Lung (tissue), 16 donors: ENCODE measurements around the gene HEPACAM2. TPM values are rescaled to one million over a fixed set of nuclear protein-coding genes. Genes with fewer than 3 reads are reported as not detected.

Source experiments
- ATAC-seq: fragments of 200-7000 bp; cut with Tn5 transposase; one replicate; pipeline ENCODE4 v1.9.1; 2020; ENCODE audit warnings: moderate number of reproducible peaks; ENCODE audit not compliant: insufficient read depth, low FRiP score
- DNase-seq, 3 donors: peaks; one replicate each; pipeline ENCODE4 v3.0.0-alpha.2; 2013 to 2017
- H3K27ac ChIP-seq, 2 donors: one replicate each; pipeline ENCODE4 v1.5.1; 2013; ENCODE audit warnings: mild to moderate bottlenecking in 2 of 2, moderate library complexity in 2 of 2, control low read depth in 1 of 2, inconsistent platforms in 1 of 2, low read depth in 1 of 2, low read length in 1 of 2
- H3K27me3 ChIP-seq, 3 donors: one replicate each; pipeline ENCODE4 v1.5.1; 2013; ENCODE audit warnings: low read length in 2 of 3; ENCODE audit not compliant: control insufficient read depth in 3 of 3, insufficient read depth in 3 of 3
- H3K36me3 ChIP-seq, 4 donors: one replicate each; pipeline ENCODE4 v1.5.1; 2013; ENCODE audit warnings: low read length in 4 of 4, mild to moderate bottlenecking in 1 of 4, moderate library complexity in 1 of 4; ENCODE audit not compliant: control insufficient read depth in 4 of 4, insufficient read depth in 4 of 4
- H3K4me1 ChIP-seq, 5 donors: one replicate each; pipeline ENCODE4 v1.5.1; 2013; ENCODE audit warnings: low read length in 5 of 5, mild to moderate bottlenecking in 2 of 5, moderate library complexity in 1 of 5; ENCODE audit not compliant: control insufficient read depth in 5 of 5, insufficient read depth in 5 of 5
- H3K4me3 ChIP-seq: one replicate; pipeline ENCODE4 v1.5.1; 2013; ENCODE audit warnings: mild to moderate bottlenecking, control low read depth, moderate library complexity
- H3K9ac ChIP-seq, 2 donors: one replicate each; pipeline ENCODE4 v1.5.1; 2013; ENCODE audit warnings: low read length in 2 of 2, control low read depth in 1 of 2; ENCODE audit not compliant: insufficient read depth in 1 of 2
- H3K9me3 ChIP-seq, 4 donors: one replicate each; pipeline ENCODE4 v1.5.1; 2013; ENCODE audit warnings: low read length in 3 of 4, mild to moderate bottlenecking in 1 of 4, moderate library complexity in 1 of 4; ENCODE audit not compliant: control insufficient read depth in 4 of 4, insufficient read depth in 3 of 4
- whole genome bisulfite sequencing, 2 donors: extraction: QIAGEN DNeasy Blood & Tissue Kit; methylation state at CpG; one replicate each; pipeline ENCODE4 v1.1.7; 2013; 5-methylcytosine and 5-hydroxymethylcytosine counted together
- long read RNA-seq, 5 donors: transcript quantifications; one replicate each; lab custom pipeline, GENCODE V29; 2026
- polyA plus RNA-seq, 2 donors: library from polyadenylated mRNA; stranded (reverse); fragments of 200-250 nt; gene quantifications; one replicate each; pipeline ENCODE4 v1.2.1, GENCODE V29; 2013
- total RNA-seq, 2 donors: library from RNA; depleted of rRNA in 1 of 2; stranded (reverse); fragments of >200 nt in 1 of 2; gene quantifications; one replicate each; pipeline ENCODE4 v1.2.1, GENCODE V29; 2014 to 2021
- TF ChIP-seq, protein P1 (sequence below): IDR thresholded peaks from 2 replicates; pipeline ENCODE4 v1.5.1; 2012; ENCODE audit warnings: mild to moderate bottlenecking; ENCODE audit errors: control extremely low read depth, extremely low read depth
- donor health status: control.
- donor health status: control.
- donor health status: Bipolar disorder and iron deficiency.
- donor health status: healthy.
- donor health status: DM: yes; HTN: yes; CAD: no.

HEPACAM2 gene
- total RNA-seq (1 to 10 TPM in 1 of 2 donors, under 1 TPM in 1; 0.46 to 2.2 TPM), polyA plus RNA-seq (under 1 TPM; 0.08 TPM)
- long read RNA-seq, donor 1, result 0 reads
- long read RNA-seq, donor 2, result 0 reads
- long read RNA-seq, donor 3, partial matches to known transcripts, result 0 of 1 reads
- long read RNA-seq, donor 3, other reads (novel, unspliced or antisense), result 0 of 1 reads
- long read RNA-seq, donor 4, result 0 reads
- long read RNA-seq, donor 5, result 0 reads

- no peak for ATAC-seq
Observed at GRCh38 chr7:93226310-93226709, at the start of gene HEPACAM2. Gene HEPACAM2, minus strand, starts transcription at chr7:93226469.

DNA sequence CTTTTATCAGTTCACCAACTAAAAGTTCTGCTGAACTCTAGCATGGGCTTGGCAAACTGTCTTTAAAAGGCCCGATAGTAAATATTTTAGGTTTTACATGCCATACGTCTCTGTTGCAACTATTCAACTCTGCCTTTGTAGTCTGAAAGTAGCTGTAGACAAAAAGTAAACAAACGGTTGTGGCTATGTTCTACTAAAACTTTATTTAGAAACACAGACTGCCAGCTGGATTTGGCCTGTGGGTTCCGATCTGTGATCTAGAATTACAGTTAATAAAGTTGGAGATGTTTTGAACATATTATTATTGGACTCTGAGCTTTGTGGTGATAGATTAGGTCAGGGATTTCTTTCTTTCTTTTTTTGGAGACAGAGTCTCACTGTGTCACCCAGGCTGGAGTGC, 39.0 kb upstream of the HEPACAM2 start:
- Histone ChIP-seq H3K4me3 (no peak overlapping the region), H3K9me3 (no peaks in the 10 kb centered on the region), H3K27ac (no peak overlapping the region), H3K4me1 (no peaks in the 10 kb centered on the region), H3K36me3 (peaks cover 0 to 8% (median 4%) of the 10 kb centered on the region in 4 donors), H3K9ac (no peak overlapping the region), H3K27me3 (no peaks in the 10 kb centered on the region)
- TF ChIP-seq, protein P1, sequence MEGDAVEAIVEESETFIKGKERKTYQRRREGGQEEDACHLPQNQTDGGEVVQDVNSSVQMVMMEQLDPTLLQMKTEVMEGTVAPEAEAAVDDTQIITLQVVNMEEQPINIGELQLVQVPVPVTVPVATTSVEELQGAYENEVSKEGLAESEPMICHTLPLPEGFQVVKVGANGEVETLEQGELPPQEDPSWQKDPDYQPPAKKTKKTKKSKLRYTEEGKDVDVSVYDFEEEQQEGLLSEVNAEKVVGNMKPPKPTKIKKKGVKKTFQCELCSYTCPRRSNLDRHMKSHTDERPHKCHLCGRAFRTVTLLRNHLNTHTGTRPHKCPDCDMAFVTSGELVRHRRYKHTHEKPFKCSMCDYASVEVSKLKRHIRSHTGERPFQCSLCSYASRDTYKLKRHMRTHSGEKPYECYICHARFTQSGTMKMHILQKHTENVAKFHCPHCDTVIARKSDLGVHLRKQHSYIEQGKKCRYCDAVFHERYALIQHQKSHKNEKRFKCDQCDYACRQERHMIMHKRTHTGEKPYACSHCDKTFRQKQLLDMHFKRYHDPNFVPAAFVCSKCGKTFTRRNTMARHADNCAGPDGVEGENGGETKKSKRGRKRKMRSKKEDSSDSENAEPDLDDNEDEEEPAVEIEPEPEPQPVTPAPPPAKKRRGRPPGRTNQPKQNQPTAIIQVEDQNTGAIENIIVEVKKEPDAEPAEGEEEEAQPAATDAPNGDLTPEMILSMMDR, result no peak
- ATAC-seq (no peak), DNase-seq (peak in 2 of 3 donors; percentile 3 to 42)
- WGBS, 2 donors, result 85 to 86% methylated on average over 4 of the region's 4 CpGs

More at GRCh38 chr7:93226310-93226709, at the start of gene HEPACAM2:
- Histone ChIP-seq H3K9me3 (no peaks in the 10 kb centered on the region), H3K36me3 (no peaks in the 10 kb centered on the region), H3K4me3 (no peak within 1 kb of the TSS), H3K9ac (no peak within 1 kb of the TSS), H3K4me1 (peaks cover 0 to 2% (median under 1%) of the 10 kb centered on the region in 5 donors), H3K27ac (no peak within 1 kb of the TSS), H3K27me3 (peaks cover 0 to 2% (median 0%) of the 10 kb centered on the region in 3 donors)
- DNase-seq, result no peak
- 64 to 72% methylated on average over 2 of the region's 2 CpGs for WGBS, 2 donors
- TF ChIP-seq, protein P1, result no peak

- Histone ChIP-seq H3K27me3 (no peaks in the 10 kb centered on the region), H3K9ac (no peak overlapping the region), H3K4me3 (no peak overlapping the region), H3K4me1 (no peaks in the 10 kb centered on the region), H3K27ac (no peak overlapping the region), H3K36me3 (peaks cover 0 to 16% (median 2%) of the 10 kb centered on the region in 4 donors), H3K9me3 (no peaks in the 10 kb centered on the region)
- WGBS, 2 donors, result 93 to 100% methylated on average over 1 of the region's 1 CpG
- ATAC-seq, result no peak
- no peak for DNase-seq
- TF ChIP-seq, protein P1, result no peak
Observed at GRCh38 chr7:93262535-93262934, 36.3 kb upstream of the HEPACAM2 start.

GRCh38 chr7:93258661-93259060, 32.4 kb upstream of the HEPACAM2 start:
- Histone ChIP-seq H3K4me1 (no peaks in the 10 kb centered on the region), H3K27me3 (no peaks in the 10 kb centered on the region), H3K9me3 (no peaks in the 10 kb centered on the region), H3K4me3 (no peak overlapping the region), H3K27ac (no peak overlapping the region), H3K9ac (no peak overlapping the region), H3K36me3 (peaks cover 0 to 16% (median 5%) of the 10 kb centered on the region in 4 donors)
- no peak for DNase-seq
- TF ChIP-seq, protein P1, result no peak
- no peak for ATAC-seq
